ENCODE data around the gene PRKN. TPM values are rescaled to one million over a fixed set of nuclear protein-coding genes. Genes with fewer than 3 reads are reported as not detected.

Gene PRKN
- total and polyA plus RNA-seq, 2 experiments from 2014 or later, result 0.10 to 0.84 TPM

DNA sequence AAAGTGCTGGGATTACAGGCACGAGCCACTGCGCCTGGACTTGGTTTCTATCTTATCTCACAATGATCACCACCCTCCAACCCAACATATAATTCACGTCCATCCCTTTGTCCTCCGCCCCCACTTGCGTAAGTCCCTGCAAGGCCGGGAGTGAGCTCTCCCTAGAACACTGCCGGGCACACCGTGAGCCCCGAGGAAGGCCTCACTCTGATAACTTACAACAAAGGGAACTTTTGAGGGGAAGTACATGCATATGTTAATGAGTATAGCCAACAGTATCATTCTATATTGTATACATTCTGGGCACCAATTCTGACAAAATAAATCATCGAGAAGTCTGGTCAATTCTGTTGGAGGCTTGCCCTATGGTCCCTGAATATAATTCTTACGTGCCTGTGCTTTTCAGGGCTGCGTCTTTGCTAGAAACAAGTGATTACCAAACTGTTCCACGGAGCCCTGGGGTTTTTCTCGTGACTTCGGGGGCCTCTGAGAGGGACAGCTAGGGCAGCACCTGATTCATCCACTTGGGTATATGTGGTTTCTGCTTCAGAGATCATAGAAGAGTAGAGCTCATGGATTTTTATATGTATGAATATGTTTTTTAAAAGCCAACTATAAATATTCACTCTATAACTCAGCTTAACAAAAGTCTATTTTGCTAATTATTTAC is 983.9 kb downstream of the PRKN start (continued):
- TF ChIP-seq, protein P1, sequence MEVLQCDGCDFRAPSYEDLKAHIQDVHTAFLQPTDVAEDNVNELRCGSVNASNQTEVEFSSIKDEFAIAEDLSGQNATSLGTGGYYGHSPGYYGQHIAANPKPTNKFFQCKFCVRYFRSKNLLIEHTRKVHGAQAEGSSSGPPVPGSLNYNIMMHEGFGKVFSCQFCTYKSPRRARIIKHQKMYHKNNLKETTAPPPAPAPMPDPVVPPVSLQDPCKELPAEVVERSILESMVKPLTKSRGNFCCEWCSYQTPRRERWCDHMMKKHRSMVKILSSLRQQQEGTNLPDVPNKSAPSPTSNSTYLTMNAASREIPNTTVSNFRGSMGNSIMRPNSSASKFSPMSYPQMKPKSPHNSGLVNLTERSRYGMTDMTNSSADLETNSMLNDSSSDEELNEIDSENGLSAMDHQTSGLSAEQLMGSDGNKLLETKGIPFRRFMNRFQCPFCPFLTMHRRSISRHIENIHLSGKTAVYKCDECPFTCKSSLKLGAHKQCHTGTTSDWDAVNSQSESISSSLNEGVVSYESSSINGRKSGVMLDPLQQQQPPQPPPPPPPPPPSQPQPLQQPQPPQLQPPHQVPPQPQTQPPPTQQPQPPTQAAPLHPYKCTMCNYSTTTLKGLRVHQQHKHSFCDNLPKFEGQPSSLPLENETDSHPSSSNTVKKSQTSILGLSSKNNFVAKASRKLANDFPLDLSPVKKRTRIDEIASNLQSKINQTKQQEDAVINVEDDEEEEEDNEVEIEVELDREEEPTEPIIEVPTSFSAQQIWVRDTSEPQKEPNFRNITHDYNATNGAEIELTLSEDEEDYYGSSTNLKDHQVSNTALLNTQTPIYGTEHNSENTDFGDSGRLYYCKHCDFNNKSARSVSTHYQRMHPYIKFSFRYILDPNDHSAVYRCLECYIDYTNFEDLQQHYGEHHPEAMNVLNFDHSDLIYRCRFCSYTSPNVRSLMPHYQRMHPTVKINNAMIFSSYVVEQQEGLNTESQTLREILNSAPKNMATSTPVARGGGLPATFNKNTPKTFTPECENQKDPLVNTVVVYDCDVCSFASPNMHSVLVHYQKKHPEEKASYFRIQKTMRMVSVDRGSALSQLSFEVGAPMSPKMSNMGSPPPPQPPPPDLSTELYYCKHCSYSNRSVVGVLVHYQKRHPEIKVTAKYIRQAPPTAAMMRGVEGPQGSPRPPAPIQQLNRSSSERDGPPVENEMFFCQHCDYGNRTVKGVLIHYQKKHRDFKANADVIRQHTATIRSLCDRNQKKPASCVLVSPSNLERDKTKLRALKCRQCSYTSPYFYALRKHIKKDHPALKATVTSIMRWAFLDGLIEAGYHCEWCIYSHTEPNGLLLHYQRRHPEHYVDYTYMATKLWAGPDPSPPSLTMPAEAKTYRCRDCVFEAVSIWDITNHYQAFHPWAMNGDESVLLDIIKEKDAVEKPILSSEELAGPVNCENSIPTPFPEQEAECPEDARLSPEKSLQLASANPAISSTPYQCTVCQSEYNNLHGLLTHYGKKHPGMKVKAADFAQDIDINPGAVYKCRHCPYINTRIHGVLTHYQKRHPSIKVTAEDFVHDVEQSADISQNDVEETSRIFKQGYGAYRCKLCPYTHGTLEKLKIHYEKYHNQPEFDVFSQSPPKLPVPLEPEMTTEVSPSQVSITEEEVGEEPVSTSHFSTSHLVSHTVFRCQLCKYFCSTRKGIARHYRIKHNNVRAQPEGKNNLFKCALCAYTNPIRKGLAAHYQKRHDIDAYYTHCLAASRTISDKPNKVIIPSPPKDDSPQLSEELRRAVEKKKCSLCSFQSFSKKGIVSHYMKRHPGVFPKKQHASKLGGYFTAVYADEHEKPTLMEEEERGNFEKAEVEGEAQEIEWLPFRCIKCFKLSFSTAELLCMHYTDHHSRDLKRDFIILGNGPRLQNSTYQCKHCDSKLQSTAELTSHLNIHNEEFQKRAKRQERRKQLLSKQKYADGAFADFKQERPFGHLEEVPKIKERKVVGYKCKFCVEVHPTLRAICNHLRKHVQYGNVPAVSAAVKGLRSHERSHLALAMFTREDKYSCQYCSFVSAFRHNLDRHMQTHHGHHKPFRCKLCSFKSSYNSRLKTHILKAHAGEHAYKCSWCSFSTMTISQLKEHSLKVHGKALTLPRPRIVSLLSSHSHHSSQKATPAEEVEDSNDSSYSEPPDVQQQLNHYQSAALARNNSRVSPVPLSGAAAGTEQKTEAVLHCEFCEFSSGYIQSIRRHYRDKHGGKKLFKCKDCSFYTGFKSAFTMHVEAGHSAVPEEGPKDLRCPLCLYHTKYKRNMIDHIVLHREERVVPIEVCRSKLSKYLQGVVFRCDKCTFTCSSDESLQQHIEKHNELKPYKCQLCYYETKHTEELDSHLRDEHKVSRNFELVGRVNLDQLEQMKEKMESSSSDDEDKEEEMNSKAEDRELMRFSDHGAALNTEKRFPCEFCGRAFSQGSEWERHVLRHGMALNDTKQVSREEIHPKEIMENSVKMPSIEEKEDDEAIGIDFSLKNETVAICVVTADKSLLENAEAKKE (CRISPR knock-in tag; IDR thresholded peaks at IDR 0.05), result no peak

DNA sequence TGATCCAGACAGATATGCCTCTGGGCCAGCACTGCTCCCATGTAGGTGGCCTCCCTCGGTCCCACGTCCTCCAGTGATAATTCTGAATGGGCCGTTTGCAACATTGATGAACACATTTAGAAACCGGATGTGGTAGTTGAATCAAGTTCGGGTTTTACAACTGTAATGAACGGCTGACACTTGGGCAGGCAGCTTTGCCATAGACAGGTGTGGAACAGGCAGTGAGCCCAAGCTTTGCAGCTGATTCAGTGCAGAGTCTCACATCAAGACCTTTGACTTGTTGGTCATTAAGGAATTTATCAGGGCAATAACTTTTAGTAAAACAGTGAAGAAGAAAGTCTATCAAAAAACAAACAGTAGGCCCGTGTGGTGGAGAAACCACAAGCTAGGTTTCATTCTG is 987.1 kb downstream of the PRKN start:
- Histone ChIP-seq H3K36me3 (ENCODE audit: insufficient read depth) (no peaks in the 10 kb centered on the region), H2AFZ (no peak overlapping the region), H3K27me3 (ENCODE audit: insufficient read depth) (no peaks in the 10 kb centered on the region), H3K4me2 (no peak overlapping the region), H3K4me3 (no peak overlapping the region), H3K4me1 (ENCODE audit: insufficient read depth) (no peaks in the 10 kb centered on the region), H4K20me1 (replicated peaks; ENCODE audit: insufficient read depth) (no peaks in the 10 kb centered on the region), H3K27ac (ENCODE audit: low read depth) (no peak overlapping the region), H3F3A (replicated peaks; ENCODE audit: low read depth) (no peaks in the 10 kb centered on the region), H3K79me2 (replicated peaks; ENCODE audit: insufficient read depth) (no peaks in the 10 kb centered on the region), H3K9me2 (ENCODE audit: insufficient read depth) (no peaks in the 10 kb centered on the region)
- H3K27me3 Mint-ChIP-seq (ENCODE audit: insufficient read depth, low read depth, poor library complexity), result peaks cover 3% of the 10 kb centered on the region
- H3K4me1 Mint-ChIP-seq, result peaks cover 7% of the 10 kb centered on the region; the same call in 2 of the 3 replicates
- peaks cover 4% of the 10 kb centered on the region; the same call in 2 of the 3 replicates for H3K9me3 Mint-ChIP-seq
- no peak overlapping the region for H3K4me3 Mint-ChIP-seq
- H3K36me3 Mint-ChIP-seq (ENCODE audit: low read depth), result 0 out of 3 replicates have a peak, but pooled peaks cover 2% of the 10 kb centered on the region
- no peak for ATAC-seq
- no peak for DNase-seq (ENCODE audit: low spot score)
- no peak overlapping the region for H3K27ac Mint-ChIP-seq
- TF ChIP-seq, protein P2, sequence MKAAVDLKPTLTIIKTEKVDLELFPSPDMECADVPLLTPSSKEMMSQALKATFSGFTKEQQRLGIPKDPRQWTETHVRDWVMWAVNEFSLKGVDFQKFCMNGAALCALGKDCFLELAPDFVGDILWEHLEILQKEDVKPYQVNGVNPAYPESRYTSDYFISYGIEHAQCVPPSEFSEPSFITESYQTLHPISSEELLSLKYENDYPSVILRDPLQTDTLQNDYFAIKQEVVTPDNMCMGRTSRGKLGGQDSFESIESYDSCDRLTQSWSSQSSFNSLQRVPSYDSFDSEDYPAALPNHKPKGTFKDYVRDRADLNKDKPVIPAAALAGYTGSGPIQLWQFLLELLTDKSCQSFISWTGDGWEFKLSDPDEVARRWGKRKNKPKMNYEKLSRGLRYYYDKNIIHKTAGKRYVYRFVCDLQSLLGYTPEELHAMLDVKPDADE (IDR thresholded peaks at IDR 0.05), result no peak
- no peak for TF ChIP-seq CREB1 (CRISPR knock-in tag; IDR thresholded peaks at IDR 0.05; ENCODE audit: low read depth)
- TF ChIP-seq NANOG (IDR thresholded peaks at IDR 0.05; ENCODE audit: borderline replicate concordance), result no peak
- TF ChIP-seq JUNB (IDR thresholded peaks at IDR 0.05; ENCODE audit: unreplicated experiment), result no peak
- TF ChIP-seq, protein P1 (CRISPR knock-in tag; IDR thresholded peaks at IDR 0.05), result no peak
- TF ChIP-seq POLR2AphosphoS5 (IDR thresholded peaks at IDR 0.05; ENCODE audit: low read depth), result no peak

All from GM23338 (cell line).